Measurements from ENCODE around the gene MPP1.

Gene MPP1

GRCh38 chrX:154774622-154775021 lies 30.7 kb downstream of the MPP1 start:
- DNase-seq = no peak

- DNase-seq = peak; percentile 94
These were observed 42.6 kb downstream of the MPP1 start, which contains the start of gene DKC1 for GRCh38 chrX:154762537-154763296. Gene DKC1 (plus strand): TSS chrX:154762864. CDS start chrX:154762966, 102 bp downstream.

- DNase-seq = peak; percentile 21
These were observed 43.2 kb downstream of the MPP1 start for GRCh38 chrX:154761977-154762536.

GRCh38 chrX:154758696-154759095 lies 46.6 kb downstream of the MPP1 start:
- no peak for DNase-seq

- DNase-seq = no peak
These were observed 53.5 kb downstream of the MPP1 start for GRCh38 chrX:154751669-154752271.

- DNase-seq = no peak
These were observed 54.0 kb downstream of the MPP1 start for GRCh38 chrX:154751203-154751668.

GRCh38 chrX:154750301-154751202 lies 54.7 kb downstream of the MPP1 start, which contains the start of gene GAB3:
Gene GAB3 (minus strand): TSS chrX:154751077. CDS start chrX:154751025, 52 bp downstream.
- DNase-seq = no peak

GRCh38 chrX:154749856-154750255 lies 55.4 kb downstream of the MPP1 start:
- DNase-seq = no peak

- DNase-seq = peak; percentile 7
These were observed 56.5 kb downstream of the MPP1 start for GRCh38 chrX:154748712-154749339.

GRCh38 chrX:154742613-154743012 lies 62.7 kb downstream of the MPP1 start:
- no peak for DNase-seq

GRCh38 chrX:154739952-154740465 lies 65.3 kb downstream of the MPP1 start:
- no peak for DNase-seq

GRCh38 chrX:154738011-154738738 lies 67.1 kb downstream of the MPP1 start:
- DNase-seq = no peak

GRCh38 chrX:154737136-154737535 lies 68.1 kb downstream of the MPP1 start:
- no peak for DNase-seq

- no peak for DNase-seq
These were observed 69.4 kb downstream of the MPP1 start for GRCh38 chrX:154735695-154736393.

- DNase-seq = no peak
These were observed 71.1 kb downstream of the MPP1 start for GRCh38 chrX:154734061-154734781.

- DNase-seq = no peak
These were observed 72.2 kb downstream of the MPP1 start for GRCh38 chrX:154733066-154733425.

GRCh38 chrX:154732421-154733065 lies 72.7 kb downstream of the MPP1 start:
- no peak for DNase-seq

- DNase-seq = no peak
These were observed 73.4 kb downstream of the MPP1 start for GRCh38 chrX:154731881-154732280.

- DNase-seq = no peak
These were observed 74.1 kb downstream of the MPP1 start for GRCh38 chrX:154731184-154731583.

Measured in NCI-H1436 treated with DMSO at 0.1 percent for 48 hours (cell line).